NB4 (cell line): ENCODE results near the gene MAN1A1.
A peak's percentile ranks its signal among the peaks of the same experiment; 100 is the strongest.

Experiments
- DNase-seq: peaks from one replicate; pipeline ENCODE4 v3.0.0; 2010; ENCODE audit warnings: low read depth
- H3K4me3 ChIP-seq: one replicate; pipeline ENCODE4 v1.5.1; 2011; ENCODE audit warnings: mild to moderate bottlenecking, low read depth, low read length, moderate library complexity
- MYC ChIP-seq: IDR thresholded peaks from 2 replicates; pipeline ENCODE4 v1.6.1; 2011; ENCODE audit warnings: low read depth, low read length
- POLR2A ChIP-seq: IDR thresholded peaks from 2 replicates; pipeline ENCODE4 v1.6.1; 2011; ENCODE audit warnings: mild to moderate bottlenecking; ENCODE audit not compliant: insufficient read length; ENCODE audit errors: extremely low read depth
- TF ChIP-seq, protein P1 (sequence below): IDR thresholded peaks from one replicate; pipeline ENCODE4 v1.5.1; 2012; ENCODE audit warnings: low read depth, low read length
- TF ChIP-seq, protein P2 (sequence below): IDR thresholded peaks from 2 replicates; pipeline ENCODE4 v1.6.1; 2011; ENCODE audit warnings: low read depth, low read length

Gene MAN1A1

DNA sequence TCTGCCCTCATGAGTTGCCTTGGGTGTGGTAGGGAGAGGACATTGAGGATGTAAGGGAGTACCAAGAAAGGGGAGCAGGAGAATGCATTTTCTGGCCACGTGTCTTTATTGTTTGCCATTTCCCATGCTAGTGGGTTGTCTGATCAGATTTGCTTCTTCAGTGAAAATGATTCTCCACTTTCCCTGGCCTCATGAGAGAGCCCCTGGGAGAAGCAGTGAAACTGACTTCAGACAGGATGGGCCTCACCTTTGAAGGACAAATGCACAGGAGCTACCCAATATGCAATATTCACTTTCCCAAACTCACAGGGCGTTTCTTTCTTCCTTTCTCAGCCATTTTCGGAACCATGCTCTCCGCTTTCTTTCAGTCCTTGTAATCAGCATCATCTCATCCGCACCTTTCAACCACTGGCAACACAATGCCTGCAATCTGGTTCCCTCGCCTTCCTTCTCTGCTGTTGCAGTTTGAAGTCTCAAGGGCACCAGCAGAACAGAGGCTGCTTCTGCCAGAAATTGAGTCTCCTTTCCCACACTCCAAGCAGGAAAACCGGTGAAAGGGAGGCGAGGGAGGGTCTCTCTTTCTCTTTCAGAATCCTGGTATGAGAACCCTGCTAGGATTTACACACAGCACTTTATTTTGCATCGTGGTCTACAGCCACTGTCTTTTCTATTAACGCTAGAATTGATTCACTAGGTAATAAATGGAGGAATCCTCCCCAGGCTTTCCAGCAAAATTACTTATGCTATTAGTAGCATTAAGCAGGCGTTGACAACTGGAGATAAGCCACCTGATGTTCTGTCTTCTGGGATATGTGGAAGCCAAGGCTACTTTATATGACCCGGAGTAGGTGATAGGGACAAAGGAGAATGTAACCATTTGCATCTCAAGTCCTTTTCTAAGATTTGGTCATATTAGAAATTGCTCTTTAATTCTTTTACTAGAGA lies 209.1 kb downstream of the MAN1A1 start:
- TF ChIP-seq MYC: no peak
- TF ChIP-seq, protein P1, sequence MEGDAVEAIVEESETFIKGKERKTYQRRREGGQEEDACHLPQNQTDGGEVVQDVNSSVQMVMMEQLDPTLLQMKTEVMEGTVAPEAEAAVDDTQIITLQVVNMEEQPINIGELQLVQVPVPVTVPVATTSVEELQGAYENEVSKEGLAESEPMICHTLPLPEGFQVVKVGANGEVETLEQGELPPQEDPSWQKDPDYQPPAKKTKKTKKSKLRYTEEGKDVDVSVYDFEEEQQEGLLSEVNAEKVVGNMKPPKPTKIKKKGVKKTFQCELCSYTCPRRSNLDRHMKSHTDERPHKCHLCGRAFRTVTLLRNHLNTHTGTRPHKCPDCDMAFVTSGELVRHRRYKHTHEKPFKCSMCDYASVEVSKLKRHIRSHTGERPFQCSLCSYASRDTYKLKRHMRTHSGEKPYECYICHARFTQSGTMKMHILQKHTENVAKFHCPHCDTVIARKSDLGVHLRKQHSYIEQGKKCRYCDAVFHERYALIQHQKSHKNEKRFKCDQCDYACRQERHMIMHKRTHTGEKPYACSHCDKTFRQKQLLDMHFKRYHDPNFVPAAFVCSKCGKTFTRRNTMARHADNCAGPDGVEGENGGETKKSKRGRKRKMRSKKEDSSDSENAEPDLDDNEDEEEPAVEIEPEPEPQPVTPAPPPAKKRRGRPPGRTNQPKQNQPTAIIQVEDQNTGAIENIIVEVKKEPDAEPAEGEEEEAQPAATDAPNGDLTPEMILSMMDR: no peak
- TF ChIP-seq, protein P2, sequence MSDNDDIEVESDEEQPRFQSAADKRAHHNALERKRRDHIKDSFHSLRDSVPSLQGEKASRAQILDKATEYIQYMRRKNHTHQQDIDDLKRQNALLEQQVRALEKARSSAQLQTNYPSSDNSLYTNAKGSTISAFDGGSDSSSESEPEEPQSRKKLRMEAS: no peak
- no peak overlapping the region for H3K4me3 ChIP-seq
- no peak for DNase-seq

DNA sequence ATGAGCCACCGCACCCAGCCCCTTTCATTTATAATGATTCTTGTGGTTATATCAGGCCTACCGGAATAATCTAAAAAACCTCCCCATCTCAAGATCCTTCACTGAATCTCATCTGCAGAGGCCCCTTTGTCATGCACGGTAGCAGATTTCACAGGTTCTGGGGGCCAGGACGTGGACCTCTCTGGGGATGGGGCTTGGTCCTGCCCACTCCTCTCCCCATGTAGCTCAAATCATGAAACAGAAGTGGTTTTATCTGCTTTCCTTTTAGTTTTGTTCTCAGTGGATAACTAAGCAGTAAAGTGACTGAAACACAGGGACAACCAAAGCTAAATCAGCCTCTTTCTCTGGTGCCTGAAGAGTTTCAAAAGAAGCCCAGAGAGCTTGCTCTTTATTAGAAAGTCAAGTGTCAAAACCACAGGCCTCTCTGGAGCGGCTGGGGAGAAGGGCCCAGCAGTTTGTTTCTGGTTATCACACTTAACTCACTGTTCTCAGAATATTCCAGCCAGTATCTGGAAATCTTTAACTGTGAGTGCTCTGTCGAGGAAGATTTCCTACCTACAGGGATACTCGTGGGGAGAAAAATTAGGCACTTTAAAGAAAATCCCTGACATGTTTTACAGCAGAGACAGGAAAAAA lies 210.5 kb downstream of the MAN1A1 start:
- no peak overlapping the region for H3K4me3 ChIP-seq
- no peak for DNase-seq
- TF ChIP-seq, protein P2: no peak
- no peak for TF ChIP-seq MYC
- no peak for TF ChIP-seq POLR2A
- TF ChIP-seq, protein P1: no peak

DNA sequence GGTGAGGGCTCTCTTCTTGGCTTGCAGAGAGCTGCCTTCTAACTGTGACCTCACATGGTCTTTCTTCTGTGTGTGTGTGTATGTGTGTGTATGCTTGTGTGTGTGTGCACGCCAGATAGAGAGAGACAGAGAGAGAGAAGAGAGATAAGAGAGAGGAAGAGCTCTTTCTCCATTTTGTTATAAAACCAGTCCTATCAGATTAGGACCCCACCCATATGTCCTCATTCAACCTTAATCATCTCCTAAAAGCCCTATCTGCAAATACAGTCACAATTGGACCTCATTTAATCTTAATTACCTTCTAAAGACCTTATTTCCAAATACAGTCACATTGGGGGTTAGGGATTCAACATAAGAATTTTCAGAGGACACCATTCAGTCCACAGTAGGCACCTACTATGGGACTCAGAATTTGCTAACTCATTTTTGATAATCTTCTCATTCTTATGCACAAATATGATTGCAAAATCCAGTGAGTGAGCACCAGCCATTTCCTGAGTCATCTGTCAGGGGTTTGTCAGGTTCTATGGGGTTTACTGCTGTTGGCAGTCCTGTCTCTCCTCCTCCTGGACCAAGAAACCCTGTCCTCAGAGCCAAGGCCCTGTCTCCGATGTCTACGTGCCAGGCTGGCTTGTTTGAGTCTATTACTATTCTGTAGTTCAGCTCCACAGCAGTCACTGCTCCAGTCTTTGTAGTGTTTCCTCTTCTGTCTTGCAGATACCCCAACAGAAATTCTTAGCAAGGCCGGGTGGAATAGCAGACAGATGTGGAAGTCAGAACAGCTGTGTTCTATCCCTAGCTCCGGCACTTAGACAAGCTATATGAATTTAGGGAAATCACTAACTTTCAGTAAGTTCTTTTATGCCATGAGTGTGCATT lies 212.1 kb downstream of the MAN1A1 start:
- no peak overlapping the region for H3K4me3 ChIP-seq
- peak; percentile 70 for DNase-seq
- no peak for TF ChIP-seq MYC
- no peak for TF ChIP-seq POLR2A
- TF ChIP-seq, protein P2: no peak
- TF ChIP-seq, protein P1: no peak

DNA sequence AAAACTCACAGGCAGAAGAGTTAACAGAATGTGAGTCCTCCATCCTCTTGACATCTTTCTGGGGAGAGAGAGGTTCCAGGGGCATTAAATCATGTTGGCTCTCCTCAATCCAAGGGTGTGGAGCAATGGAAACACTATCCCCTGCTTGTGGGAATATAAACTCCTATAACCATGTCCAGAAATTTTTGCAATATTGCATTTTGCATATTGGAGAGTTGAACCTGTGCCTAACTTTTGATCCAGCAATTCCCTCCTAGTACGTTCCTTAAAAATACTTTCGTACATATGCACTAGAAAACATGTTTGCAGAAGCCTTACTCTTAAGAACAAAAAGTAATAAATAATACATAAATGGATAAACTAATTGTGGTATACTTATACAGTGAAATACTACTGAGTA lies 214.8 kb downstream of the MAN1A1 start:
- no peak overlapping the region for H3K4me3 ChIP-seq
- no peak for DNase-seq
- no peak for TF ChIP-seq POLR2A
- TF ChIP-seq MYC: no peak
- TF ChIP-seq, protein P1: no peak
- TF ChIP-seq, protein P2: no peak

DNA sequence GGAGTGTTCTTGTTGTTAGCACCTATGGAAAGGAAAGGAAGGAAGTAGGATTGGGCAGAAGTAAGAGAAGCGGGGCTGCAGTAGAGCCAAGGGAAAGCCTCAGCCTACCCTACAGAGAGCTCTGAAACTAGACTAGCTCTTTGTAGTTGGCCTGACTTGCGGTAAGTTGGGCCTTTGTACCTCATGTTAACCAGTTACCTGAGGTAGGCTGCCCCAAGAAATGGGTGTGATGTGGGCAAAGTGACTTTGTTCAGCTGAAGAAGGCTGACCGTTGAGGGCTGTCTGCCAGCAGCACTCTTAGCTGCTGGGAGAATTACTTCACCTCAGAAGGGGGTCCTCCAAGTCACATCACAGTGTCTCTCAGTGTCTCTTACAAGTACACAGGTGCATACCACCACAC lies 216.2 kb downstream of the MAN1A1 start:
- no peak for DNase-seq
- no peak for TF ChIP-seq MYC
- TF ChIP-seq, protein P1: no peak
- no peak for TF ChIP-seq POLR2A
- TF ChIP-seq, protein P2: no peak
- no peak overlapping the region for H3K4me3 ChIP-seq
